Endodermal cell (in vitro differentiated cells): ENCODE data around the gene HNRNPDL. TPM values are rescaled to one million over a fixed set of nuclear protein-coding genes. Genes with fewer than 3 reads are reported as not detected.
A peak's percentile ranks its signal among the peaks of the same experiment; 100 is the strongest.
"Not testable (repeated sequence)": the region's sequence is repeated elsewhere in the genome, so short reads cannot be mapped to it uniquely, and the experiment has no call there.

Experiments
- DNase-seq: peaks from one replicate; pipeline ENCODE4 v3.0.0-alpha.2; 2017
- H3K27ac ChIP-seq: 2 replicates; pipeline ENCODE4 v1.5.1; 2013; ENCODE audit warnings: mild to moderate bottlenecking, low read depth, low read length, moderate library complexity
- H3K27me3 ChIP-seq: 2 replicates; pipeline ENCODE4 v1.6.1; 2013; ENCODE audit warnings: mild to moderate bottlenecking, low read length, moderate library complexity; ENCODE audit not compliant: insufficient read depth, control insufficient read depth, poor library complexity, severe bottlenecking
- H3K36me3 ChIP-seq: 2 replicates; pipeline ENCODE4 v1.7.0; 2013; ENCODE audit warnings: mild to moderate bottlenecking, low read length, moderate library complexity; ENCODE audit not compliant: control insufficient read depth, insufficient read depth
- H3K4me1 ChIP-seq: one replicate; pipeline ENCODE4 v1.7.0; 2013; ENCODE audit warnings: low read length; ENCODE audit not compliant: control insufficient read depth, insufficient read depth
- H3K4me3 ChIP-seq: 2 replicates; pipeline ENCODE4 v1.5.1; 2013; ENCODE audit warnings: mild to moderate bottlenecking, low read length, moderate library complexity
- H3K9ac ChIP-seq: 2 replicates; pipeline ENCODE4 v1.6.1; 2013; ENCODE audit warnings: mild to moderate bottlenecking, low read length, moderate library complexity; ENCODE audit not compliant: poor library complexity, severe bottlenecking; ENCODE audit errors: extremely low read depth
- H3K9me3 ChIP-seq: 2 replicates; pipeline ENCODE4 v1.6.1; 2013; ENCODE audit warnings: mild to moderate bottlenecking, low read length, moderate library complexity; ENCODE audit not compliant: control insufficient read depth
- H3K27ac Mint-ChIP-seq: 2 replicates; pipeline ENCODE4 v1.8.0; 2020; ENCODE audit warnings: mixed read lengths
- H3K27me3 Mint-ChIP-seq: 2 replicates; pipeline ENCODE4 v1.8.0; 2021; ENCODE audit warnings: mild to moderate bottlenecking, mixed read lengths; ENCODE audit not compliant: insufficient read depth
- H3K36me3 Mint-ChIP-seq: 2 replicates; pipeline ENCODE4 v1.8.0; 2020; ENCODE audit warnings: low read depth, mixed read lengths
- H3K4me1 Mint-ChIP-seq: 2 replicates; pipeline ENCODE4 v1.8.0; 2020; ENCODE audit warnings: mixed read lengths
- H3K4me3 Mint-ChIP-seq: 2 replicates; pipeline ENCODE4 v1.8.0; 2020; ENCODE audit warnings: mild to moderate bottlenecking, moderate library complexity, mixed read lengths
- H3K9me3 Mint-ChIP-seq: 2 replicates; pipeline ENCODE4 v1.8.0; 2020; ENCODE audit warnings: mild to moderate bottlenecking, mixed read lengths
- CTCF ChIP-seq: fragments of 200-600 bp; sonication (generic); conservative IDR thresholded peaks from 2 replicates; pipeline ENCODE4 v1.5.0; 2021; ENCODE audit warnings: antibody characterized with exemption, mild to moderate bottlenecking
- WGBS, 2 experiments: methylation state at CpG; one replicate each; pipeline versions ENCODE4 v1.1.5 to v1.1.7; 2013; ENCODE audit warnings: missing lambda C conversion rate in 2 of 2, mixed read lengths in 1 of 2; ENCODE audit not compliant: insufficient coverage in 1 of 2, insufficient read length in 1 of 2; 5-methylcytosine and 5-hydroxymethylcytosine counted together
- long read RNA-seq, 4 experiments: library from polyadenylated mRNA in 2 of 4; library from RNA in 1 of 4; library from capped mRNA in 1 of 4; stranded (forward) in 3 of 4; unstranded in 1 of 4; transcript quantifications; one replicate each; pipeline ENCODE4 v2.0.0, GENCODE V29; 2020 to 2021; ENCODE audit warnings: inconsistent platforms in 1 of 4
- polyA plus RNA-seq, 2 experiments: library from polyadenylated mRNA; stranded (reverse); fragments of 50-300 nt; gene quantifications; one replicate each; pipeline ENCODE4 v1.2.3, GENCODE V29; 2013
- total RNA-seq, 2 donors: library from RNA; stranded (reverse); fragmentation: NEBNext Ultra II Directional in 1 of 2; extraction: Animal tissue kit (Norgen Biotek cat#: 25700) in 1 of 2; gene quantifications; 2 replicates in 1 of 2; 3 replicates in 1 of 2; pipeline ENCODE4 v1.2.1, GENCODE V29; 2021

HNRNPDL gene
- 100 to 1,000 TPM; 368 to 383 TPM for total RNA-seq
- polyA plus RNA-seq (2013, experiment 1 of 2): 443 TPM
- 434 TPM for polyA plus RNA-seq (2013, experiment 2 of 2)
- long read RNA-seq, experiment 1, transcript HNRNPDL-202 (9 exons, 1,402 nt): minor isoform, 9 of 243 reads
- long read RNA-seq, experiment 1, transcript HNRNPDL-201 (8 exons, 3,781 nt): major isoform, 145 of 243 reads
- long read RNA-seq, experiment 1, transcript HNRNPDL-207 (7 exons, 3,968 nt): minor isoform, 6 of 243 reads
- long read RNA-seq, experiment 1, partial matches to known transcripts: 28 of 243 reads
- long read RNA-seq, experiment 1, other reads (novel, unspliced or antisense): 50 of 243 reads
- long read RNA-seq, experiment 2, transcript HNRNPDL-204 (7 exons, 2,404 nt): minor isoform, 19 of 456 reads
- long read RNA-seq, experiment 2, transcript HNRNPDL-201 (8 exons, 3,781 nt): major isoform, 329 of 456 reads
- long read RNA-seq, experiment 2, transcript HNRNPDL-202 (9 exons, 1,402 nt): minor isoform, 35 of 456 reads
- long read RNA-seq, experiment 2, partial matches to known transcripts: 45 of 456 reads
- long read RNA-seq, experiment 2, other reads (novel, unspliced or antisense): 20 of 456 reads
- long read RNA-seq, experiment 3, transcript HNRNPDL-201 (8 exons, 3,781 nt): major isoform, 927 of 1,083 reads
- long read RNA-seq, experiment 3, transcript HNRNPDL-207 (7 exons, 3,968 nt): minor isoform, 5 of 1,083 reads
- long read RNA-seq, experiment 3, transcript HNRNPDL-202 (9 exons, 1,402 nt): minor isoform, 41 of 1,083 reads
- long read RNA-seq, experiment 3, transcript HNRNPDL-204 (7 exons, 2,404 nt): minor isoform, 50 of 1,083 reads
- long read RNA-seq, experiment 3, partial matches to known transcripts: 31 of 1,083 reads
- long read RNA-seq, experiment 3, other reads (novel, unspliced or antisense): 26 of 1,083 reads
- long read RNA-seq, experiment 4, transcript HNRNPDL-201 (8 exons, 3,781 nt): major isoform, 952 of 1,168 reads
- long read RNA-seq, experiment 4, transcript HNRNPDL-207 (7 exons, 3,968 nt): minor isoform, 15 of 1,168 reads
- long read RNA-seq, experiment 4, transcript HNRNPDL-202 (9 exons, 1,402 nt): minor isoform, 63 of 1,168 reads
- long read RNA-seq, experiment 4, transcript HNRNPDL-204 (7 exons, 2,404 nt): minor isoform, 11 of 1,168 reads
- long read RNA-seq, experiment 4, partial matches to known transcripts: 74 of 1,168 reads
- long read RNA-seq, experiment 4, other reads (novel, unspliced or antisense): 49 of 1,168 reads

- Histone ChIP-seq H3K27ac (peak within 1 kb of the TSS; percentile 99), H3K9me3 (no peaks in the 10 kb centered on the region), H3K27me3 (no peaks in the 10 kb centered on the region), H3K4me1 (no peaks in the 10 kb centered on the region), H3K4me3 (peak within 1 kb of the TSS; percentile 91), H3K9ac (peak within 1 kb of the TSS; percentile 99), H3K36me3 (peaks cover 47% of the 10 kb centered on the region)
- WGBS, 2 experiments: 0% methylated on average over 47 to 82 of the region's 83 CpGs
- Mint-ChIP-seq H3K4me1 (peaks cover 37% of the 10 kb centered on the region), H3K36me3 (peaks cover 54% of the 10 kb centered on the region), H3K9me3 (no peaks in the 10 kb centered on the region), H3K27me3 (no peaks in the 10 kb centered on the region), H3K27ac (peak within 1 kb of the TSS; percentile 100), H3K4me3 (peak within 1 kb of the TSS; percentile 100)
- peak; percentile 99 for DNase-seq
- no peak for TF ChIP-seq CTCF
Measured at GRCh38 chr4:82430193-82430963, at the start of gene HNRNPDL, which contains the start of gene ENOPH1. Gene HNRNPDL, minus strand, starts transcription at chr4:82430462. Its CDS starts 772 bp downstream, at chr4:82429690. Gene ENOPH1, plus strand, starts transcription at chr4:82430590. Its CDS starts 240 bp downstream, at chr4:82430830.

- Histone ChIP-seq H3K27ac (no peak overlapping the region), H3K4me3 (no peak overlapping the region), H3K27me3 (no peaks in the 10 kb centered on the region), H3K9ac (no peak overlapping the region), H3K4me1 (no peaks in the 10 kb centered on the region), H3K9me3 (peaks cover 8% of the 10 kb centered on the region), H3K36me3 (peaks cover 2% of the 10 kb centered on the region)
- no peak for DNase-seq
- peaks cover 24% of the 10 kb centered on the region for H3K4me1 Mint-ChIP-seq
- H3K27ac Mint-ChIP-seq: no peak overlapping the region
- TF ChIP-seq CTCF: no peak
- no peak overlapping the region for H3K4me3 Mint-ChIP-seq
- peaks cover 8% of the 10 kb centered on the region for H3K9me3 Mint-ChIP-seq
- no peaks in the 10 kb centered on the region for H3K27me3 Mint-ChIP-seq
- no peaks in the 10 kb centered on the region for H3K36me3 Mint-ChIP-seq
- 97 to 100% methylated on average over 12 to 14 of the region's 14 CpGs for WGBS, 2 experiments
Measured at GRCh38 chr4:82479562-82479961, 49.3 kb upstream of the HNRNPDL start.

GRCh38 chr4:82477469-82477868 is 47.2 kb upstream of the HNRNPDL start:
- WGBS, 2 experiments: 93 to 100% methylated on average over 2 to 9 of the region's 9 CpGs
- not testable (repeated sequence) for H3K9me3 ChIP-seq, H3K27me3 Mint-ChIP-seq, H3K27ac ChIP-seq, H3K4me3 ChIP-seq, H3K9ac ChIP-seq, H3K9me3 Mint-ChIP-seq, H3K27ac Mint-ChIP-seq, H3K36me3 ChIP-seq, H3K36me3 Mint-ChIP-seq, H3K27me3 ChIP-seq, H3K4me1 ChIP-seq, H3K4me3 Mint-ChIP-seq
- peak; percentile 10 for DNase-seq
- peaks cover 30% of the 10 kb centered on the region for H3K4me1 Mint-ChIP-seq

- H3K27ac Mint-ChIP-seq, H3K27me3 Mint-ChIP-seq, H3K36me3 Mint-ChIP-seq, H3K4me3 Mint-ChIP-seq, H3K27ac ChIP-seq, H3K9ac ChIP-seq, H3K9me3 ChIP-seq, H3K36me3 ChIP-seq, H3K27me3 ChIP-seq, DNase-seq, H3K9me3 Mint-ChIP-seq, H3K4me1 ChIP-seq, H3K4me3 ChIP-seq: not testable (repeated sequence)
- H3K4me1 Mint-ChIP-seq: peaks cover 31% of the 10 kb centered on the region
- WGBS, 2 experiments: 93 to 97% methylated on average over 4 to 7 of the region's 7 CpGs
Measured at GRCh38 chr4:82475931-82476330, 45.7 kb upstream of the HNRNPDL start.
